Stimulated activated CD4-positive, alpha-beta T cell treated with anti-CD3 and anti-CD28 coated beads, Interleukin-4, amount 100 ng/mL, for 48 hours (primary cell): ENCODE measurements around the gene ADCK2.
"Not testable (repeated sequence)": the region's sequence is repeated elsewhere in the genome, so short reads cannot be mapped to it uniquely, and the experiment has no call there.

Experiments
- DNase-seq, 2 donors: peaks; one replicate each; pipeline ENCODE4 v3.0.0-alpha.2; 2020; ENCODE audit warnings: low read depth in 2 of 2

ADCK2 gene

GRCh38 chr7:140695381-140695780 lies 22.6 kb downstream of the ADCK2 start:
- no peak for DNase-seq

- DNase-seq: peak; percentile 94 to 96
Observed at GRCh38 chr7:140696024-140696679, 23.4 kb downstream of the ADCK2 start.

GRCh38 chr7:140696680-140697446 lies 24.1 kb downstream of the ADCK2 start, which contains the start of gene NDUFB2:
Gene NDUFB2 (plus strand): TSS chr7:140696708. CDS start chr7:140696745, 37 bp downstream.
- DNase-seq: peak; percentile 52 to 66

- no peak for DNase-seq
Observed at GRCh38 chr7:140697447-140698143, 24.9 kb downstream of the ADCK2 start.

GRCh38 chr7:140698477-140698876 lies 25.7 kb downstream of the ADCK2 start:
- no peak for DNase-seq

- no peak for DNase-seq
Observed at GRCh38 chr7:140702774-140703173, 30.0 kb downstream of the ADCK2 start.

GRCh38 chr7:140704205-140704604 lies 31.5 kb downstream of the ADCK2 start:
- DNase-seq: no peak

GRCh38 chr7:140707132-140707531 lies 34.4 kb downstream of the ADCK2 start:
- DNase-seq: no peak

GRCh38 chr7:140708764-140709163 lies 36.0 kb downstream of the ADCK2 start:
- DNase-seq: not testable (repeated sequence)

- not testable (repeated sequence) for DNase-seq
Observed at GRCh38 chr7:140712392-140712791, 39.6 kb downstream of the ADCK2 start.

- no peak for DNase-seq
Observed at GRCh38 chr7:140714331-140715040, 41.7 kb downstream of the ADCK2 start.

- DNase-seq: no peak
Observed at GRCh38 chr7:140719721-140720120, 47.0 kb downstream of the ADCK2 start.

- no peak for DNase-seq
Observed at GRCh38 chr7:140722254-140722653, 49.5 kb downstream of the ADCK2 start.

GRCh38 chr7:140723006-140723405 lies 50.3 kb downstream of the ADCK2 start:
- DNase-seq: peak in 1 of 2 donors; percentile 16

- no peak for DNase-seq
Observed at GRCh38 chr7:140723574-140723973, 50.8 kb downstream of the ADCK2 start.

GRCh38 chr7:140724706-140725105 lies 52.0 kb downstream of the ADCK2 start:
- DNase-seq: no peak

GRCh38 chr7:140726281-140726680 lies 53.5 kb downstream of the ADCK2 start:
- DNase-seq: no peak

GRCh38 chr7:140732416-140732815 lies 59.7 kb downstream of the ADCK2 start:
- no peak for DNase-seq

GRCh38 chr7:140734096-140734495 lies 61.4 kb downstream of the ADCK2 start:
- DNase-seq: no peak

- no peak for DNase-seq
Observed at GRCh38 chr7:140734729-140735128, 62.0 kb downstream of the ADCK2 start.

GRCh38 chr7:140738280-140738679 lies 65.5 kb downstream of the ADCK2 start:
- no peak for DNase-seq

- DNase-seq: not testable (repeated sequence)
Observed at GRCh38 chr7:140743255-140743654, 70.5 kb downstream of the ADCK2 start.
